GM12878 (cell line): ENCODE results near the gene ARHGAP15. TPM values are rescaled to one million over a fixed set of nuclear protein-coding genes. Genes with fewer than 3 reads are reported as not detected.

Source experiments
- CEBPZ ChIP-seq: fragments of 150-350 bp; IDR thresholded peaks from 2 replicates; pipeline ENCODE4 v1.6.1; 2016; ENCODE audit warnings: low read depth, low read length
- FOXK2 ChIP-seq: fragments of 450-650 bp; IDR thresholded peaks from 2 replicates; pipeline ENCODE4 v1.6.1; 2017; ENCODE audit warnings: mild to moderate bottlenecking, moderate library complexity
- SIX5 ChIP-seq: IDR thresholded peaks from 2 replicates; pipeline ENCODE4 v1.6.1; 2011; ENCODE audit warnings: mild to moderate bottlenecking, low read depth, low read length, moderate library complexity; ENCODE audit not compliant: severe bottlenecking
- SREBF1 ChIP-seq: IDR thresholded peaks from 2 replicates; pipeline ENCODE4 v1.6.1; 2012; ENCODE audit warnings: mild to moderate bottlenecking, low read length
- ZBTB4 ChIP-seq: fragments of 450-650 bp; formaldehyde crosslinking; IDR thresholded peaks from 2 replicates; pipeline ENCODE4 v1.4.0; 2022; ENCODE audit warnings: mild to moderate bottlenecking, moderate library complexity
- polyA plus RNA-seq, 11 experiments: library from polyadenylated mRNA; depleted of rRNA in 4 of 11; unstranded in 6 of 11; stranded (reverse) in 5 of 11; fragments of >200 nt; fragmentation: Nextera tagmentation in 4 of 11; fragmentation: Illumina TruSeq in 1 of 11; extraction: Ambion mirVana in 4 of 11; extraction: Trizol in 1 of 11; gene quantifications; 1 replicate in 1 of 11; 2 replicates in 10 of 11; pipeline versions ENCODE4 v1.2.1 to v1.2.3, GENCODE V29; 2011 to 2016; ENCODE audit warnings: inconsistent platforms in 2 of 11, missing spikeins in 2 of 11, low read depth in 1 of 11
- total RNA-seq, 4 experiments: library from RNA; depleted of rRNA in 3 of 4; stranded (reverse); fragments of >200 nt in 3 of 4; fragmentation: Illumina TruSeq in 1 of 4; extraction: Trizol in 1 of 4; gene quantifications; 2 replicates each; pipeline versions ENCODE4 v1.2.1 to v1.2.3, GENCODE V29; 2013 to 2021
- TF ChIP-seq, protein P1 (sequence below): IDR thresholded peaks from 2 replicates; pipeline ENCODE4 v1.6.1; 2012; ENCODE audit warnings: low read depth, low read length, improper control_type of control experiment

Gene ARHGAP15
- total and polyA plus RNA-seq, 10 of the 15 experiments (the other 5 are each of a cell fraction or from before 2014, with no cell fraction given) = 38.0 to 92.6 (median 66.7) TPM

DNA sequence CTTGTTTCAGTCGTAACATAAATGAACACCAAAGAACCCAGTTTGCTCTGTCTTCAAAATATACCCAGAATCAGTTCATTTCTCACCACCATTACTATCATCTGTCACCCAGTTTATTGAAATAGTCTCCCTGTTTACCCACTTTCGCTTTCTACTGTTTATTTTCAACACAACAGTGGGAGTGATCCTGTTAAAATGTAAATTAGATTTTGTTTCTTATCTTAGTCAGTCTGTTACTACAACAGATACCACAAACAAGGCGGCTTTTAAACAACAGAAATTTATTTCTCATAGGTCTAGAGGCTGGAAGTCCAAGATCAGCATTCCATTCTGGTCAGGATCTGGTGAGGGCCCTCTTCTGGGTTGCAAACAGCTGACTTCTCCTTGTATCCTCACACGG, 74.8 kb downstream of the ARHGAP15 start (continued):
- TF ChIP-seq, protein P1, sequence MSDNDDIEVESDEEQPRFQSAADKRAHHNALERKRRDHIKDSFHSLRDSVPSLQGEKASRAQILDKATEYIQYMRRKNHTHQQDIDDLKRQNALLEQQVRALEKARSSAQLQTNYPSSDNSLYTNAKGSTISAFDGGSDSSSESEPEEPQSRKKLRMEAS = no peak
- TF ChIP-seq SIX5 (no peak), ZBTB4 (no peak), FOXK2 (no peak), CEBPZ (no peak), SREBF1 (no peak)
